Cerebellar cortex (tissue), 1 donor: Measurements from ENCODE around the gene FCHO2.
"Not testable (repeated sequence)": the region's sequence is repeated elsewhere in the genome, so short reads cannot be mapped to it uniquely, and the experiment has no call there.

ENCODE experiments used
- DNase-seq: peaks from one replicate; pipeline ENCODE4 v3.0.0-alpha.2; 2015; ENCODE audit warnings: low spot score

FCHO2 gene

GRCh38 chr5:72956324-72957140 lies 691 bp downstream of the FCHO2 start:
- peak; percentile 60 for DNase-seq

GRCh38 chr5:72957337-72957736 lies 1.5 kb downstream of the FCHO2 start:
- DNase-seq = no peak

- no peak for DNase-seq
Observed at GRCh38 chr5:72959257-72959656, 3.4 kb downstream of the FCHO2 start.

- DNase-seq = not testable (repeated sequence)
Observed at GRCh38 chr5:72974481-72974880, 18.6 kb downstream of the FCHO2 start.

DNA sequence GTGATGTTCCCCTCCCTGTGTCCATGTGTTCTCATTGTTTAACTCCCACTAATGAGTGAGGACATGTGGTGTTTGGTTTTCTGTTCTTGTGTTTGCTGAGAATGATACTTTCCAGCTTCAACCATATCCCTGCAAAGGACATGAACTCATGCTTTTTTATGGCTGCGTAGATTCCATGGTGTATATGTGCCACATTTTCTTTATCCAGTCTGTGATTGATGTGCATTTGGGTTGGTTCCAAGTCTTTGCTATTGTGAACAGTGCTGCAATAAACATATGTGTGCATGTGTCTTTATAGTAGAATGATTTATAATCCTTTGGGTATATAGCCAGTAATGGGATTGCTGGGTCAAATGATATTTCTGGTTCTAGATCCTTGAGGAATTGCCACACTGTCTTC lies 21.0 kb downstream of the FCHO2 start:
- not testable (repeated sequence) for DNase-seq

GRCh38 chr5:72985719-72986118 lies 29.9 kb downstream of the FCHO2 start:
- DNase-seq = no peak

DNA sequence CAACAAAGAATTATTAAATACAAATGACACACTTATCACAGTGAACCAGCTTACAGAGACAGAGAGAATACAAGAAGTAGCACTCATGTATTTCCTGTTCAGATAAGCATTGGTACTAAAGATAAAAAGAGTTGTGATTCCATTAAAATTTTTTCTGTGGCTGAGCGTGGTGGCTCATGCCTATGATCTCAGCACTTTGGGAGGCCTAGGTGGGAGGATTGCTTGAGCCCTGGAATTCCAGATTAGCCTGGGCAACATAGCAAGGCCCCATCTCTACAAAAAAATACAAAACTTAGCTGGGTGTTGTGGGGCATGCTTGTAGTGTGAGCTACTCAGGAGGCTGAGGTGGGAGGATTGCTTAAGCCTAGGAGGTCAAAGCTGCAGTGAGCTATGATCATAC lies 32.9 kb downstream of the FCHO2 start:
- no peak for DNase-seq

GRCh38 chr5:72991394-72991793 lies 35.6 kb downstream of the FCHO2 start:
- no peak for DNase-seq

DNA sequence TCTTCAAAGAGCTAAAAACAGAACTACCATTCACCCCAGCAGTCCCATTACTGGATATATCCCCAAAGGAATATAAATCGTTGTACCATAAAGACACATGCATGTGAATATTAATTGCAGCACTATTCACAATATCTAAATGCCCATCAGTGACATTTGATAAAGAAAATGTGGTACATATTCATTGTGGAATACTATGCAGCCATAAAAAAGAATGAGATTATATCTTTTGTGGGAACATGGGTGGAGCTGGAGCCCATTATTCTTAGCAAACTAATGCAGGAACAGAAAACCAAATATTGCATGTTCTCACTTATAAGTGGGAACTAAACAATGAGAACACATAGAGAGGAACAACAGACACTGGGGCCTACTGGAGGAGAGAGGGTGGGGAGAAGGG lies 38.7 kb downstream of the FCHO2 start:
- DNase-seq = no peak

DNA sequence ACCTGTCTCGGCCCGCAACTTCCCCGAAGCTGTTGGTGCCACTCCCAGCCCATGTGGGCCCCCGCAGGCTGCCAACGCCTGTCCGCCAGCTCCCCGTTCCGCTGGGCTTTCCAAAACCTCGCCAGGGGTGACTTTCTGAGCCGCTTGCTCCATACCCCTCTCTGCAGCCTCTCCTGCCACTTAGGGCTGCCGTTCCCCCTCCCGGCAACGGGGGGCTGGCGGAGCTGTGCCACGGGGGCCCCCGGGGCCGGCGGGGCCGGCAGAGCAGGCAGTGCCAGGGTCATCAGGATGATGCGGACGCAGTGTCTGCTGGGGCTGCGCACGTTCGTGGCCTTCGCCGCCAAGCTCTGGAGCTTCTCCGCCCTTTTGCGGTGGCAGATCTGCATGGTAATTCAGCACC lies 40.8 kb downstream of the FCHO2 start:
- no peak for DNase-seq

- no peak for DNase-seq
Observed at GRCh38 chr5:72999916-73000315, 44.1 kb downstream of the FCHO2 start.

DNA sequence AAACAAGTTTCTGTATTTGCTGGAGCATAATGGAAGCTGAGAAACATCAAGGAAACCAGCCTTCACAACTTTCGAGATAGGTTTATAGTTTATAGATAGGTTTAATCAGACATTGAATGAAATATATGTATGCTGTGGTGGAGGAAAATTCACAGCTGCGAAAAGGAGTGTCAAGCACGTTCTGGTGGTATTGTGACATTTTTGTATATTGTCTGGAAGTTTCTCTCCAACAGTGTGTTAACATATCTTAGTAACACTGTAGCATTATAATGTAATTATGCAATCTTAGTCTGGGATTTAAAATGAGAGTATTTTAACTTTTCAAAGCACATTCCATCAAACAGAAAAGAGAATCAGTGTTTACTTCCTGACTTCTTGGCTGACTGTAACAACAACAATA lies 50.0 kb downstream of the FCHO2 start:
- no peak for DNase-seq

DNA sequence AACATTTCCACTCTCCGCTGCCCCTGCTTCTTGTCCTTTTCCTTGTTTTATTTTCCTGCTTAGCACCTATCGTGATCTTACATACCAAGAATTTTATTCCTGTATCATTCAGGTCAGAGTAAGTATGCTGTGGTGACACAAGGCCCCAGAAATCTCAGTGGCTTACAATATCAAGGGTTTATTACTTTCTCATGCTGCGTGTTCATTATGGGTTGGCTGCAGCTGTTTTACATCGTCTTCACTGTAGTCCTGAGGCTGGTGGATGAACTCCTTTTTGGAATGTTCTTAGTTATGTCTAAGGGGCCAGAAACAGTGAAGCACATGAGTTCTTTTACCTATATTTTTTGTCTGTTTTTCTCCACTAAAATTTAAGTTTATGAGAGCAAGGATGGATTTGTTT lies 51.2 kb downstream of the FCHO2 start:
- no peak for DNase-seq

GRCh38 chr5:73008831-73009230 lies 53.0 kb downstream of the FCHO2 start:
- no peak for DNase-seq

DNA sequence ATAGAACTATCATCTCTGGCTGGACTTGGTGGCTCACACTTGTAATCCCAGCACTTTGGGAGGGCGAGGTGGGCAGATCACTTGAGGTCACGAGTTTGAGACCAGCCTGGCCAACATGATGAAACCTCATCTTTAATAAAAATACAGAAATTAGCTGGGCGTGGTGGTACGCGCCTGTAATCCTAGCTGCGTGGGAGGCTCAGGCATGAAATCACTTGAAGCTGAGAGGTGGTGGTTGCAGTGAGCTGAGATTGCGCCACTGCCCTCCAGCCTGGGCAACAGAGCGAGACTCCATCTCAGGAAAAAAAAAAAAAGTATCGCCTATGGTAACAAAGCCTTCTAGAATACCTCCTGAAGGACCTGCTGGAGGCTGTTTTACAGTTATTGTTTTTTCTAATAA lies 55.8 kb downstream of the FCHO2 start:
- not testable (repeated sequence) for DNase-seq

DNA sequence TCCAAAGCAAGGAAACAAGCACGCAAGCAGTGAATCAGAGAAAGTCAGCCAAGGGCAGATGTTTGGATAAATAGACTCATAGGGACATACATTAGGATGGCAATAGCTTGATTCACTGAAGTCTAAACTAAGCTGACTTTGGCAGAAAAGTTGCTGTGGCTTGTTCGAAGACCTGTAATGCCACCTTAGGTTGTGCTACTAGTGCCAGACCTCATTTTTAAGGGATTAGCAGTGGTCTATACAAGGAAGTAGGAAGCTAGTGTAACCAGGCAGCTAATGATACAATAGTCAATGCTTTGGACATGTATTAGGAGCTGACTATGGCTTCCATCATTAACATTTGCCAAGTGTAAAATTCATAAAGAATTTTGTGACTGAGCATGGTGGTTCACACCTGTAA lies 63.1 kb downstream of the FCHO2 start:
- no peak for DNase-seq

- DNase-seq = no peak
Observed at GRCh38 chr5:73019766-73020165, 63.9 kb downstream of the FCHO2 start.

DNA sequence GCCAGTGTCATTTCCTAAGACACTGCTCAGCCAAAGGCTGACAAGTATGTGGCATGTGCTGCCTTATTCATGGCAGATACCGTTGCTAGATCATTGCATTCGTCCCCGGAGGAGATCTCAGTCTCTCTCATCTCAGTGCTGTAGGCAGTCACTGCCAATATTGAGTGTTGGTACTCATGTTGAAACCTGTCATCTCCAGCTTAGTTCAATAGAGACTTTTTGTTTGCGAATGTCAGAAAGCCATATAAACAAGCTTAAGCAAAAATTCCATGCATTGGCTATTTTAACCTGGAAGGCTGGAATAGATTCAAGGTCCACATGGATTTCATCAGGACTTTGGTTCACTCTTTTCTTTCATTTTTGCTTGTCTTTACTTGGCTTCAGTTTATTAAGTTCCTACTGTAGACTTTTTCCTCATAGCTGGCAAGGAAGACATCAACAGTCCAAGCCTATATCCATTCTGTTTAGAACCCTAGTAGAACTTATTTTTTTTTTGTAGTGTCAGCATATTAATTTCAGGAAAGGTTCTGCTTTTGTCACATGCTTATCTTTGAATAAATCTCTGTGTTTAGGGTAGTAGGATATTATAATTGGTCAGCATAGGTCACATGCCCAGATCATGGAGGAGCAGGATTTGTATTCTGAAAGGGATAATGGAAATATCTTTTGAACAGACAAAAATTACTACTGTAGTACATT lies 66.8 kb downstream of the FCHO2 start:
- no peak for DNase-seq

GRCh38 chr5:73024946-73025544 lies 69.2 kb downstream of the FCHO2 start:
- not testable (repeated sequence) for DNase-seq

GRCh38 chr5:73027361-73027760 lies 71.5 kb downstream of the FCHO2 start:
- no peak for DNase-seq

DNA sequence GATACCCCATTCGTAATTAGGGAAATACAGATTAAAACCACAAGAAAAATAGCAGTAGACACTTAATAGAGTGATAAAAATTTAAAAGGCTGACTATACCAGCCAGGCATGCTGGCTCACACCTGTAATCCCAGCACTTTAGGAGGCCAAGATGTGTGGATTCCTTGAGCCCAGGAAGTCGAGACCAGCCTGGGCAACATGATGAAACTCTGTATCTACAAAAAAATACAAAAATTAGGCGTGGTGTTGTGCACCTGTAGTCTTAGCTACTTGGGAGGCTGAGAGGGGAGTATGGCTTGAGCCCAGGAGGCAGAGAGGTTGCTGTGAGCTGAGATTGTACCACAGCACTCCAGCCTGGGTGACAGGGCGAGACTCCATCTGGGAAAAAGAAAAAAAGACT lies 72.0 kb downstream of the FCHO2 start:
- DNase-seq = no peak

GRCh38 chr5:73028991-73029595 lies 73.3 kb downstream of the FCHO2 start:
- DNase-seq = no peak

GRCh38 chr5:73030531-73030930 lies 74.7 kb downstream of the FCHO2 start:
- no peak for DNase-seq
